ENCODE data around the gene DRD5.
"Not testable (repeated sequence)": the region's sequence is repeated elsewhere in the genome, so short reads cannot be mapped to it uniquely, and the experiment has no call there.

- not testable (repeated sequence) for TF ChIP-seq EZH2 (IDR thresholded peaks at IDR 0.05; ENCODE audit: borderline replicate concordance, low read depth, low read length, poor library complexity, severe bottlenecking); CTCF (conservative IDR thresholded peaks at IDR 0.05; ENCODE audit: low read depth, low read length)
Measured at GRCh38 chr4:9785891-9786290, 4.5 kb downstream of the DRD5 start.
